GM21737 (cell line): ENCODE measurements around the gene GRAP.
"Not testable (repeated sequence)": the region's sequence is repeated elsewhere in the genome, so short reads cannot be mapped to it uniquely, and the experiment has no call there.

Source experiments
- ATAC-seq: cut with Tn5 transposase; IDR thresholded peaks from one replicate; pipeline ENCODE4 v1.9.1; 2021; ENCODE audit warnings: mild to moderate bottlenecking, moderate library complexity; ENCODE audit not compliant: unreplicated experiment

Gene GRAP

DNA sequence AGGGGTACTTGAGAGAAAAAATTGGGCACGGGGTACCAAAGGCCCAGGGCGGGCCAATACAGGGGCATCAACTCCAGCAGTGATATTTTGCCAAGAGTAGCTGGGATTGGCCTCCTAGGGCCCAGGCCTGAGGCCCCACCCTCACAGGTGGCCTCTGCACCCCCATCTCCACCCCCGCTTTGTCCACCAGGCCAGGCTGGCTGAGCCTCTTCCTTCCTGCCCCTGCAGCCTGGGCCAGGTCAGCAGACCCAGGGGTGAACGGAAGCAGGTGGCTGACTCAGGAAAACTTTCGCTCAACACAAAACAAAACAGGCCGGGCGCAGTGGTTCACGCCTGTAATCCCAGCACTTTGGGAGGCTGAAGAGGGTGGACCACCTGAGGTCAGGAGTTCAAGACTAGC is 3.7 kb downstream of the GRAP start:
- peak; percentile 29 for ATAC-seq

DNA sequence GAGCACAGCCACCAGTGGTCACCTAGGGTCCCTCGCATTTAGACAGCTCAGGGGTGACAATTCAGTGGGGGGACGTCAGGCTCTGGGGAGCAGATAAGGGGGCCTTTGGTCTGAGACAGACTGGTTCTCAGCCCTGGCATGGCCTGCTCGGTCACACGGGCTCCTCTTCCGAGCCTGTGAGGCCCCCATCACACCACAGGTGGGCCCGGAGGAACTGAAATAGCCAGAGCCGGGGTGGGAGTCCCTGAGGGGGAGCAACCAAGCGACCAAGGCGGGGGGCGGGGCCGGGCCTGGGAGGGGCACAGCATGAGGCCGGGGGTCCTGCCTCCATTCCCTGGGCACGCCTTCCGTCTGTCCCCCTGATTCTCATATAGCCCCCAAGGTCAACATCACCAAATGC is 4.4 kb downstream of the GRAP start:
- not testable (repeated sequence) for ATAC-seq

DNA sequence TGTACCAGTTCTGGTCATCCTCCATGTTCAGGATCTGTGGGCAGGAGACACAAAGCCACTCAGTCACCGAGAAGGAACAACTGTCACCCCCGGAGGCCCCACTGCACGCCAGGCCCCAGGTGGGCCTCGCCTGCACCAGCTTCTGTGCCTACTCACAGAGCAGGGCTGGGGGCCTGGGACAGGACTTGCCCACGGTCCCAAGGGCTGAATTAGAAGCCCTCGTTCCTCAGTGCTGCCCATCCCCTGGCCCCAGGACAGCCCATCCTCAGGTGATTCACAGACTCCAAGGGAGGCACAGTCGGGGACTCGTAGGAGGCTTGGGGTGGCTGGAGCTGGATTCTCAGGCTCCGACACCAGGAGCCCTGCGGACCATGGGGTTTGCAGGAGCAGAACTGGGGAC is 4.9 kb downstream of the GRAP start:
- not testable (repeated sequence) for ATAC-seq

DNA sequence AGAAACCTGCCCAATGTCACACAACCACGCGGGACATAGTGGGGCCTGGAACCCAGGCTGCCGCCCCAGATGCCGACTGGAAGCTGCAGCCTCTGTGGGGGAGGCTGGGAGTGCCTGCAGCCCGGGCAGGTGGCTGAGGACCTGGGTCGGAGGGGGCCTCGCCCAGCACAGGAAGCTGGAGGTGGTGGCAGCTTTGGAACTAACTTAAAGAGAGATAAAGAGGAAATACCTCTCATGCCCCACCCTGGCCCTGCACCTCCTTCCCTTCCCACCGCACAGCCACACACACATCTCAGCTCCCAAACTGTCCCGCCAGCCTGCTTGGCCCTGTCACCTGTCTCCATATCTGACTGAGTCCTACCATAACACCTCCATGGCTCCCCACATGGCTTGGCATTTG is 6.4 kb downstream of the GRAP start:
- not testable (repeated sequence) for ATAC-seq

DNA sequence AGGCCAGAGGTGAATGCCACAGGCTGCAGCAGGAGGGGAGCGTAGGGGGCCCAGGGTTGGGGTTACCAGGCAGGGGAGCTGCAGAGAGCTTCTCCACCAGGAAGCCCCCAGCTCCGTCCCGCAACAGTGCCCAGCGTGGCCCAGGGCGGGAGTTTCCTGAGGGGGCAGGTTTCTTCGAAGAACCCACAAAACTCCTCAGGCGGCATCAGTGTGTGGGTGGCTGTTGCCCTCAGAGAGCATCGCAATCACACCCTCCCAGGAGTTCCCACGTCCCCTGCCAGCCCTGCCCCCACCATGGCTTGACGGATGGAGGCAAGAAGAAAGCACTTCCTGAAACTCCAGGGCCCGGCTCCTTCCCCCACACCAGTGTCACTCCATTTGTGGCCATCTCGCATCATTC is 8.0 kb downstream of the GRAP start:
- ATAC-seq = peak; percentile 27

DNA sequence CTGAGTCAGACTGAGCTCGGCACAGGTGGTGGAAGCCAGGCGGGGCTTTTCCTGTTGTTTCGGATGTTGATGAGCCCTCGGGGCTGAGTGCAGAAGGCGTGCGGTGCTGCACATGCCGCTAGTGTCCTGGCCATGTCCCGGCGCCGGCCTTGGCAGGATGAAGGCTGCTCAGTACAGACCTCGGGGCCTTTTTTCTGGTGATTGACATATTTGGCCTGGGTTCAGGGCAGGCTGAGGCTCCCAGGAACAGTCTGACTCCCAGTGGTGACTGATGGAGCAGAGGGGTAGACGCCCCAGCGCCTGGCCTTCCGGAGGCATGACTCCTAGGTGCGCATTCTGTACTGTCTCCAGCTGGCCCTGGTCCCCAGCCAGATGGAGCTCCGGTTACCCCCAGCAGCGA is 8.8 kb downstream of the GRAP start:
- ATAC-seq = not testable (repeated sequence)

DNA sequence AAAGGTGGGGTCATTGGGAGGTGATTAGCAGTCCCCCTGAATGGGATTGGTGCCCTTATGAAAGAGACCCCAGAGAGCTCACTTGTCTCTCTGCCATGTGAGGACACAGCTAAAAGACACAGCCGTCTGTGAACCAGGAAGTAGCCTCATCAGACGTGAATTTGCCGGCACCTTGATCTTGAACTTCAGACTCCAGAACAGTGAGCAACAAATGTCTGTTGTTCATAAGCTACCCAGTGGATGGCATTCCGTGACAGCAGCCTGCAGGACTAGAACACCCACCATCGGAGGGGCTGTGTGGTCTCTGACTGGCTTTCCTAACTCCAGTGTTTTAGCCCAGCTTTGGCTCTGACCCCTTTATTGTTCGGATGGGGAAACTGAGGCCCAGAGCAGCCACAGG is 9.2 kb downstream of the GRAP start:
- not testable (repeated sequence) for ATAC-seq

DNA sequence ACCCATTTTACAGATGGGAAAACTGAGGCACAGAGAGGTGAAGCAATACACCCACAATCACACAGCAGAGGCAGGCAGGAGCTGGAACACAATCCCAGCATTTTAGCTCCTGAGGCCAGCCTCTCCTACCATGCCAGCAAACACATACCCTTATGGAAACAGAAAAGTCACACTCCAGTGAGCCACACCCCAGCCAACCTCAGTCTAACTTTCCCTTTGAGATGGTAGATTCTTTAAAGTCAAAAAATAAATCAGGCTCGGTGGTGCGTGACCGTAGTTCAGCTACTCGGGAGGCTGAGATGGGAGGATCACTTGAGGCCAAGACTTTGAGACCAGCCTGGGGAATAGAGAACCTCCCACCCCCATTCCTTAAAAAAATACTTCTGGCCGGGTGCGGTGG is 10.6 kb downstream of the GRAP start:
- not testable (repeated sequence) for ATAC-seq

DNA sequence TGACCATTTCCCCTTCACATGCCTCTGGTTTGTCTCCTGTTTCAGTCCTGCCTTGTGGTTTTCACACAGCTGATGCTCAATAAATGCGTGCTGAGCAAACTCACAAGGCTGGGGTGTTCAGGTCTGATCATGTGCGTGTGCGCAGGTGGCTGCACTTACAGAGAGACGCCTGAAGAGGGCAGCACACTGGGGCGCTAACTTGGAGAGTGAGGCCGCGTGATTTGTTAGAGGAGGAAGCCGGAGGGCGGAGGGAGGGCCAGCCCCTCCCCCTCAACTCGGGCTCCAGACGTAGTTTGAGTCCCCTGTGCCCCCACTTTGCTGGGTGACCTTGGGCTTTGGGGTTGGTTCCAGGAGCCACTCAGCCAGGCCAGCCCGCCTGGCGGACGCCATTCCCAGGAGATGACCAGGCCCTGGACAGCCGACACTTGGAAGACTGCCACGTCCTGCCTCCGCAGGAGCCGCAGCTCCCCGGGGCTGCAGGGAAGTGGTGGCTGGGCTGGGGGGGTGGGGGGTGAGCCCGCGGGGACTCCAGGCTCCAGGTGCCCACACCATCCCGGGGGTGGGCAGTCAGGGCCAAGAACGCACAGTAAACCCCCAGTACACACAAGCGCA is 14.3 kb downstream of the GRAP start:
- peak; percentile 43 for ATAC-seq

DNA sequence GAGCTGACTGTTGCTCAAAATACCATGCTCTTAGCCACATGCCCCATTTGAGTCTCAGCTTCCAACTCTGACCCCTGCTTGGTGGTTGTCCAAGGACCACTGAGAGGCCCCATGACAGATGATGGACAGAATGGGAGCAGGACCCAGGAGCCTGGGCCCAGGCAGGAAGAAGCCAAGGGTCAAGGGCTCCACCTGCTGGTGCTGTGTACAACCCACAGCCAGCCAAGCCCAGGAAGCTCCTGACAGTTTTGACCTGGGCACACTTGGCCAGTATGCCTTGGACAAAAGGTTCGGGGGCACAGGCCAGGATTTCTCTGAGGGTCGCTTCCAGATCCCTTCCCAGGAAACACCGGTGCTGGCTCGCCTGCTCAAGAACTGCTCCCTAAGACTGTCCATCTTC is 15.0 kb downstream of the GRAP start:
- ATAC-seq = not testable (repeated sequence)

DNA sequence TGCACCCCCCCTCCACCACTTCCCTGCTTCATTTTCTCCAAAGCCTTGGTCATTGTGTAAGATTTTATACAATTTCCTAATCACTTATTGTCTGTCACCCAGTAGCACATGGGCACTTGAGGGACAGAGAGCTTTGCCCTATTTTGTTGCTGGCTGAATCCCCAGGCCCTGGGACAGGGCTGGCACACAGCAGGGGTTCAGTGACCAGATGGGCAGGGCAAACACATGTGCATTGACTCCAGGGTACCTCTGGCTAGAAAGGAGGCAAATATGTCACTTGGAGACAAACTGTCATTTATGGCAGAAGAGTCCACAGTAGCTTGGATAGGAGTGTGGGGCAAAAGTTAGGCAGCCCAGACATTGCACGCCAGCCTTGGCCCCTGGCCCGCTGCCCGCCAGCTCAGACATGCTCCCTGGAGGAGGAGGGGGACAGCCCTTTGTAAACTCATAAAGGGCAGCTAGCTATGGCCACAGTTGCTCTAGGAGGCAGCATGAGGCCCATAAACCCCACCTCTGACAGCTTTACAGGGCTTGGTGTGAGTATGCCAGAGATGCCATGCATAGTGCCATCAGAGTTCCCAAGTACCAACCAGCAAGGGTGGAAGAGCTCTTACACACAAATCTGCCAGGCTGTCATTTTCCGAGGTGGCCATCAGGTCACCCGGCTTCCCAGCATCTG is 15.8 kb downstream of the GRAP start:
- not testable (repeated sequence) for ATAC-seq

DNA sequence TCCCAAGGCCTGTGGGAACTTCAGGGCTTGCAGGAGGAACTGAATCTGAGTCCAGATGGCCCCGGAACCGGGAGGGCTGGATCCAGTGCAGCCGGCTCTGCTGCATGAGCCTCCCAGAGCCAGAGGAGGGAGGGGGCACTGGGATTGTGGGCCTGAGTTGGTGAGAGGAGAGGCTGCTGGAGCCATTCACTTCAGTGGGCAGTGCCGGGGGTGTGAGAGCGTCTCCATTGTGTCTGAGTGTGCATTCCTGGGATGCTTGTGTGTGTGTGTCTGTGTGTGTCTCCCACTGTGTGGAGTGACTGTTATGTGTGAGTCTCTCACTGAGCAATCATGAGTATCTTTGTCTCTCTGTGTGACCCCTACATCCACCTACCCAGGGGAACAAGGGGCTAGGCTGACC is 17.0 kb downstream of the GRAP start:
- ATAC-seq = not testable (repeated sequence)

DNA sequence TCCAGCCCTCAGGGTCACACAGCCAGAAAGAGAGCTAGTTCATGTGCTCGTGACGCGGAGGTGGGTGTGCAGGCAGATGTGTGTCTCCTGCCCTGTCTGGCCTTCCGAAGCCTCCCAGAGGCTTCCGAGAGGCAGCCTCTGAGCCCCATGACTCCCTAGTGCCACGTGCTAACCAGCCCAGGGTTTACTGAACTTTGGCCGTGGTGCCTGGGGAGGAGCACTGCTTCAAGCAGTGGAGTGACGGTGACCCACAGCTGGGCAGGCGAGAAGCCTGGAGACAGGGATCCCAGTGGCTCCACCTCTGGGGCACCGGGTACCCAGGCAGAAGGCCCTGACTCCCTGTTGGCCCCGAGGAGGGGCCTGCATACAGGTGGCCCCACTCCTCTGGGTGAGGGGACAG is 18.1 kb downstream of the GRAP start:
- not testable (repeated sequence) for ATAC-seq

DNA sequence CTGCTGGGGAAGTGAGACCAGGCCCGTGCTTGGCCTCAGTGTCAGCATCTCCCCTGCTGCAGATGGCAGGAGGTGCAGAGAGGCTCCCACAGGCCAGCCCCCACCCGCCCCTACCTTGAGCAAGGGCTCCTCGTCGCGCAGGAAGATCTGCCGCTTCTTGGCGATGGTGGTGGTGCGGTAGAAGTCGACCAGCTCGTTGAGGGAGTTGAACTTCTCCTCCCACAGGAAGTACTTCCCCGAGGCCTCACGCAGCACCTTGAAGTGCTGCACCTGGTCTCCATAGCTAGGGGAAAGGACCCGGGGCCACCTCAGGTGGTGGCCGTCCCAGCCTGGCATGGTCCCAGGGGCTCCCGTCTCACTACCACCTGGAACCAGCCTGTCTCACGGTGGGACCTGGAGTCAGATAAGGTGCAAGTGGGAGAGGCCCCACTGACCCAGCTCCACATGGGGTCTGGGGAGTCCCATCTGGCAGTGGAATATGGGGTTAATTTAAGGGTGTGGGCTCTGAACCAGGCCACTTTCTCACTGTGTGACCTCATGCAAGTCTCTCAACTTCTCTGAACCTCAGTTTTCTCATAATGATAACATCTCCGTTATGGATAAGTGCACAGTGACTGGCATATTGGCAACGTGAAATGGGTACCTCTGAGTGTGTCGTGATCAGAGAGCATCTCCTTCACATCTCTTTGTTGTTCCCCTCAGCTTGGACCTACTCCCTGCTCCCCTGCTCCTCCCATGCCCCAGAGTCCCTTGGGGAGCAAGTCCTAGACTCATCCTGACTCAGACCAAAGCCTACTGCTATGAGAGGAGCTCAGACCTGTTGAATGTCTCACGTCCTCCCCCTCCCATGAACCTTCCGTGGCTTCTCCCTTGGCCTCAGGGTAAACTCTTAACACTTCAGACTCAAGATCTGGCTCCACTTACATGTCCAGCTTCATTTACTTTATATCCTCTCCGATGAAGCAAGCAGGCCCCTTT is 22.4 kb downstream of the GRAP start:
- no peak for ATAC-seq

DNA sequence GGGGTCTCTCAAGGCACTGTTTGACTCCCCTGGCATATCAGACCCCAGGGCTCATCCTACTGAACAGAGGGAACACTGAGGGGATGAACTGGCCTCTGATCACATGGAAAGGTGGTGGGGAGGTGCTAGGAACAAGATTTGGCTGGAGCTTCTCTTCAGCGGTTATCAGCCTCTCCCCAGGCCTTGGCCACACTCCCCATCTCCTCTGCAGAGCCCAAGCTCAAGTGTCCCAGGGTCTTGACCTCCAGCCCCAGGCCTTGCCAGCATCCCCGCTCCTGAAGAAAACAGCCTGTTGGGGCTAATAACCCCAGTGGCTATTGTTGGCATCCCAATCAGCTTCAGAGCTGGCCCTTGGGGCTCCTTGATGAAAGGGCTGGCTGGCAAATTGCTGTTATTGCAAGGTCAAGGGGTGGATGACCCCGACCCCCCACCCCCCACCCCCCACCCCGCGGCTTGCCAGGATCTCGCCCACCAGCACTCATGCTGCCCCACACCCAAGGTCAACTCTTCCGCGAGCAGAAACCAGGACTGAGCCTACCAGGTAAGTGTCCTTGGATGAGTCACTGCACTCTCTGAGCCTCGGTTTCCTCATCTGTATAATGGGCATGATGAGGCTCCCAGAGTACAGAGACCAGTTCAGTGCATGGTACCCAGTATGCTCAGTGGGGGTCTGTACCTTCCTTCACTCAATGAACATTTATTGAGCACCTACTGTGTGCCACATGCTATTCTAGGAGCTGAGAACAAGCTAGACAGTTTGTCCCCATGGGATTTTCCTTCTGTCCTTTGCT is 23.4 kb downstream of the GRAP start:
- no peak for ATAC-seq

DNA sequence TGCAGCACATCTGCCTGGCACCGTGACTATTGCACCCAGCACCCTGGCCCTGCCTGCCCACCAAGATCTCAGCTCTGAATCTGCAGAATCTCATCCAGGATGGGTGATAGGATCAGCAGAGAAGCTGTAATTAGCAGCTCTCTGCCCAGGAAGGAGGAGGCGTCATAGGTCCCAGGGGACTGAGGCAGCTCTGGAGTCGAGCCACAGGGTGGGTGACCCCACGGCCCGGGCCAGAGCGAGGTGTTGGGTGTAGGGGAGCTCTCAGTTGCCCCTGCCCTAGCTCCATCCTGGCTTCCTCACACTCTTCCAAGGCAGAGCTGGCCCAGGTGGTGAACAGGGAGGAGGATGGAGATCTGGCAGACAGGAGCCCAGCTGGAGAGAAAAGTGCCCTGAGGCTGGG is 24.0 kb downstream of the GRAP start:
- no peak for ATAC-seq

DNA sequence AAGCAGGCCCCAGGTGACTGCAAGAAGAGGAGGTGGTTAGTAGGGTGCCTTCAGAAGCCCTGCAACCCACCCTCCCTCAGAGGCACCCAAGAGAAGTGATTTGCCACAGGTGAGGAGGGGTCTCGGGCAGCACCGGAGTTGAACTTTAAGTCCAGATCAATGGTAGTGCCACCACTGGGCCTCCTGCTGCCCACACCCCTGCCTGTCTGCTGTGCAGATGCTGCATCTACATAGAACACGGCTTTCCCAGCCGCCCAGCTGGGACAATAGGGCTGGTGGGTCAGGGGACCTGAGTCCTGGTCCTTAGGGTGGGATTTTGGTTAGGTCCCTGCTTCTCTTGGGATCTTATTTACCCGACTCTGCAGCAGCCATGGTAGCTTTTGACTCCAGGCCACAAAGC is 24.6 kb downstream of the GRAP start:
- no peak for ATAC-seq

DNA sequence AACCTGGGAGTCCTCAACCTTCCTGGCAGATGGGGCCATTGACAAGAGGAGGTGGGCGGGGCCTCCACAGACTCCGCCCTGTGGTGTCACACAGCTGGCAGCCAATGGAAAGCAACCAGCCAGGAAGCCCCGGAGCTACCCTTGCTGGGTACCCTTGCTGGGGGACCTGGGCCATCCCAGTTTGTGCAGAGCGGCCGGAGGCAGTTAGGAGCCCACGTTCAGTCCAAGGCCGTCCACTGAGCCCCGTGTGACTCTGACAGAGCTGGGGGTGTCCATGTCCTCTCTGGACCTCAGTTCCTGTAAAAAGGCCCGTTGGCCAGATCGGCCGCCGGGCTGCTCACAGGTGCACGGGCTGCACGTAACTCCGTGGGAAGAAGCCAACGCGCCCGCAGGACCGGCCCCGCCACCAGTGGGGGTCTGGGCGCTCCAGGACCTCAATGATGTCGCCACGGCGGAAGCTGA is 25.1 kb downstream of the GRAP start:
- ATAC-seq = no peak

DNA sequence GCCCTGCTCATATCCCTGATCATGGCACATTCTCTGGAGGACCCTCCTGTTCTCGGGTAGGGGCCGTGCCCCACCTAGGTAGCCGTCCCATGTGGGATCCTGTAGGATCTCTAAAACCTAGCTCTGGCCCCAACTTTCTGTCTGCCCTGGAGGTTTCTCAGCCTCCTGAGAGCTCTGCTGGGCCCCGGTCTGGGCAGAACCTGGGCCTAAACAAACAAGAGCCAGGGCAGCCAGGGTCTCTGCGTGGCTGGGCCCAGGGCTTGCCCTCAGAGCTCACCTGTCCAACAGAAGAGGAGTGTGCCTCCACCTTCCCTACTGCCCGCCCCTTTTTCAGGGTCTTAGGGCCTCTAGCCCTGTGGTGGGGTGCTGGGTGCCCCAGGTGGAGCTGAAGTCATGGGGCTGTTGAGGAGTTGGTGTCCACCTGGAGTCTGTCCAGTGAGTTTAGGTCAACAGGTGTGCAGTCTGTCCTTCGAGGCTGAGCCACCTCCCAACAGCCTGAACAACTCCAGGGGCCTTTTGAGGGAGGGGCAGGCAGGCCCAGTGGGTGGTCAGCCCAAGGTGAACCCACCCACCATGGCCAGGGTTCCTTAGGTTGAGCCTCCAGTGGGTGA is 25.6 kb downstream of the GRAP start:
- ATAC-seq = not testable (repeated sequence)

DNA sequence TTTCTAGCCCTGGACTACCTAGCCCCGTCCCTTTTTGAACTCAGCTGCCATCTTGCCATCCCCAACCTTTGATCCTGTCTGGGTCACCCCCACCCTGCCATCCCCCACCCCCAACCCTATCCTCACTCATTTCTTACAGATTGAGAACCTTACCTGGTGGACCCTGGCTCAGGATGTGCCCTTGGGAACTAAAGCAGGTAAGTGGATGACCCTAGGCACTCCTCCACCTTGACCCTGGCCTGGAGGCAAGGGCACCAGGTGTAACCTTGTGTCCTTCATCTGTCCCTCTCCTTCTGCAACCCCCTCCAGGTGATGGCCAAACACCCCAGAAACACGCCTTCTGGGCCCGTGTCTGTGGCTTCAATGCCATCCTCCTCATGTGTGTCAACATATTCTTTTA is 26.7 kb downstream of the GRAP start:
- ATAC-seq = no peak
